HepG2 (cell line): Measurements from ENCODE around the gene MAP3K20. TPM values are rescaled to one million over a fixed set of nuclear protein-coding genes. Genes with fewer than 3 reads are reported as not detected.
"Not testable (repeated sequence)": the region's sequence is repeated elsewhere in the genome, so short reads cannot be mapped to it uniquely, and the experiment has no call there.

Experiments used
- ATAC-seq: fragments of 200-7000 bp; cut with Tn5 transposase; 3 replicates; pipeline ENCODE4 v1.9.1; 2020; ENCODE audit warnings: mild to moderate bottlenecking, moderate library complexity
- BruUV-seq: library from RNA; stranded (reverse); fragments of 400-500 nt; replicated peaks from 2 replicates; lab custom pipeline; 2021; lab: Mats Ljungman, UMichigan
- CTCF ChIA-PET: fragments of 300-600 bp; formaldehyde crosslinking; extraction: SDS; loops from one replicate; lab custom pipeline; 2021; ENCODE audit warnings: low total read pairs, inconsistent platforms, low intra/inter-chr PET ratio; lab: Yijun Ruan, JAX
- POLR2A ChIA-PET: fragments of 350-600 bp; sonication (Branson Sonifier 250); formaldehyde crosslinking; loops from one replicate; lab custom pipeline; 2020; ENCODE audit warnings: antibody characterized with exemption, inconsistent platforms; lab: Yijun Ruan, JAX
- DNase-seq: peaks from one replicate; pipeline ENCODE4 v3.0.0-alpha.2; 2015; ENCODE audit warnings: low spot score
- FAIRE-seq: peaks from 3 replicates; lab custom pipeline; 2011; peaks lifted over from hg19 to GRCh38; lab: Jason Lieb, UNC
- H2AFZ ChIP-seq: one replicate; pipeline ENCODE4 v1.6.1; 2011; ENCODE audit warnings: low read length, inconsistent platforms
- H3K27ac ChIP-seq: fragments of 300-600 bp; 3 replicates; pipeline ENCODE4 v1.8.0; 2011; ENCODE audit warnings: mixed run types, mild to moderate bottlenecking, mixed read lengths, low read length, inconsistent platforms; ENCODE audit not compliant: insufficient read depth; ENCODE audit errors: extremely low read length
- H3K27me3 ChIP-seq, 2 experiments: fragments of 200-600 bp in 1 of 2; 2 replicates in 1 of 2; 3 replicates in 1 of 2; pipeline versions ENCODE4 v1.6.0 to v1.8.0; 2011; ENCODE audit warnings: low read length in 2 of 2, mild to moderate bottlenecking in 2 of 2, moderate library complexity in 2 of 2, inconsistent platforms in 1 of 2; ENCODE audit not compliant: insufficient read depth in 2 of 2, control insufficient read depth in 1 of 2
- H3K36me3 ChIP-seq, 2 experiments: fragments of 200-600 bp in 1 of 2; replicated peaks in 1 of 2; 2 replicates in 1 of 2; 3 replicates in 1 of 2; pipeline versions ENCODE4 v1.5.1 to v1.8.0; 2011; ENCODE audit warnings: low read length in 2 of 2, inconsistent platforms in 1 of 2; ENCODE audit not compliant: insufficient read depth in 2 of 2, control insufficient read depth in 1 of 2
- H3K4me1 ChIP-seq: 2 replicates; pipeline ENCODE4 v1.5.1; 2012; ENCODE audit warnings: low read length, inconsistent platforms; ENCODE audit not compliant: insufficient read depth
- H3K4me2 ChIP-seq: 2 replicates; pipeline ENCODE4 v1.6.0; 2011; ENCODE audit warnings: low read depth, low read length, inconsistent platforms
- H3K4me3 ChIP-seq, 3 experiments: fragments of 200-600 bp in 1 of 3; sonication (generic), shearing (Covaris generic) in 1 of 3; replicated peaks in 1 of 3; 2 replicates each; pipeline ENCODE4 v1.5.1; 2011 to 2016; ENCODE audit warnings: low read length in 3 of 3, inconsistent platforms in 2 of 3, low read depth in 2 of 3, mild to moderate bottlenecking in 2 of 3, control low read depth in 1 of 3, mixed read lengths in 1 of 3; ENCODE audit not compliant: insufficient read depth in 1 of 3
- H3K79me2 ChIP-seq: one replicate; pipeline ENCODE4 v1.6.1; 2011; ENCODE audit warnings: low read length, inconsistent platforms; ENCODE audit not compliant: insufficient read depth
- H3K9ac ChIP-seq: 2 replicates; pipeline ENCODE4 v1.6.0; 2011; ENCODE audit warnings: mild to moderate bottlenecking, low read depth, low read length, inconsistent platforms; ENCODE audit not compliant: insufficient read depth
- H3K9me3 ChIP-seq: 2 replicates; pipeline ENCODE4 v1.5.1; 2012; ENCODE audit warnings: mild to moderate bottlenecking, low read length
- H4K20me1 ChIP-seq: 2 replicates; pipeline ENCODE4 v1.6.0; 2011; ENCODE audit warnings: inconsistent platforms, mild to moderate bottlenecking, low read length, moderate library complexity; ENCODE audit not compliant: insufficient read depth
- KIAA2018 ChIP-seq: sonication (generic); formaldehyde crosslinking; IDR thresholded peaks from 2 replicates; pipeline ENCODE4 v1.5.0; 2020; ENCODE audit warnings: mild to moderate bottlenecking, missing genetic modification reagents, borderline replicate concordance
- MAFF ChIP-seq: IDR thresholded peaks from 2 replicates; pipeline ENCODE4 v1.6.1; 2011; ENCODE audit warnings: low read depth, low read length, improper control_type of control experiment
- MAFK ChIP-seq, 2 experiments: IDR thresholded peaks in 1 of 2; conservative IDR thresholded peaks in 1 of 2; 2 replicates each; pipeline ENCODE4 v1.6.1; 2011; ENCODE audit warnings: improper control_type of control experiment in 2 of 2, low read length in 2 of 2
- NFYC ChIP-seq: IDR thresholded peaks from 2 replicates; pipeline ENCODE4 v1.6.1; 2016; ENCODE audit warnings: missing genetic modification reagents, missing compliant biosample characterization
- TARDBP ChIP-seq: sonication (generic); formaldehyde crosslinking; IDR thresholded peaks from 2 replicates; pipeline ENCODE4 v1.8.0; 2022; ENCODE audit warnings: mild to moderate bottlenecking, missing genetic modification reagents
- ZNF790 ChIP-seq: sonication (generic); formaldehyde crosslinking; IDR thresholded peaks from 2 replicates; pipeline ENCODE4 v1.8.0; 2022; ENCODE audit warnings: missing genetic modification reagents, mild to moderate bottlenecking, borderline replicate concordance
- WGBS: methylation state at CpG from one replicate; pipeline ENCODE4 v1.1.6; 2017; ENCODE audit warnings: low lambda C conversion rate; 5-methylcytosine and 5-hydroxymethylcytosine counted together
- in situ Hi-C: cut with HindIII; loops from 2 replicates; pipeline ENCODE4 v1.10.0; 2017; ENCODE audit warnings: low pct_unique_long_range_greater_than_20kb; ENCODE audit not compliant: extremely low pct_ligation_motif_present
- intact Hi-C: fragments of 100-400 bp; cut with micrococcal nuclease; formaldehyde crosslinking; loops from one replicate; pipeline ENCODE4 v1.10.0; 2022; ENCODE audit not compliant: unreplicated experiment
- polyA plus RNA-seq, 8 experiments: library from polyadenylated mRNA; depleted of rRNA in 3 of 8; stranded (reverse) in 7 of 8; unstranded in 1 of 8; fragments of >200 nt; fragmentation: Illumina TruSeq in 4 of 8; extraction: Trizol in 4 of 8; gene quantifications; 2 replicates each; pipeline versions ENCODE4 v1.2.1 to v1.2.3, GENCODE V29; 2011 to 2016; ENCODE audit warnings: low read depth in 4 of 8, missing spikeins in 1 of 8, mixed read lengths in 1 of 8; ENCODE audit not compliant: insufficient read depth in 1 of 8
- total RNA-seq, 5 experiments: library from RNA; depleted of rRNA; stranded (reverse); fragments of >200 nt; fragmentation: Illumina TruSeq; extraction: Trizol; gene quantifications; 2 replicates each; pipeline ENCODE4 v1.2.3, GENCODE V29; 2016; ENCODE audit warnings: low read depth in 1 of 5

MAP3K20 gene
- total and polyA plus RNA-seq, 2 of the 13 experiments (the other 11 are each of a cell fraction or from before 2014, with no cell fraction given): 5.2 to 13.5 TPM

- H3K27ac ChIP-seq, FAIRE-seq, POLR2A ChIA-PET, H3K4me3 ChIP-seq, H3K36me3 ChIP-seq, H2AFZ ChIP-seq, H3K79me2 ChIP-seq, H4K20me1 ChIP-seq, H3K4me1 ChIP-seq, DNase-seq, in situ Hi-C loops, H3K9ac ChIP-seq, ATAC-seq, intact Hi-C loops, H3K27me3 ChIP-seq, BruUV-seq, H3K4me2 ChIP-seq, CTCF ChIA-PET: not testable (repeated sequence)
- WGBS: 83% methylated on average over 4 of the region's 4 CpGs
- H3K9me3 ChIP-seq: peaks cover 38% of the 10 kb centered on the region
- 0 out of 2 replicates have a peak, but pooled peaks have one; percentile 21 for TF ChIP-seq NFYC (CRISPR knock-in tag)
- TF ChIP-seq MAFK (conservative IDR thresholded peaks at IDR 0.05 in 1 of 2, IDR thresholded peaks at IDR 0.05 in 1 of 2; ENCODE audit: low read length in 2 of 2): peak in 1 of 2 experiments; percentile 53; a peak in 1 of 4 replicates
Measured at GRCh38 chr2:173301549-173301948, 225.9 kb downstream of the MAP3K20 start.

- TF ChIP-seq KIAA2018 (no peak), MAFF (peak; percentile 11; the same call in 1 of the 2 replicates), ZNF790 (no peak), TARDBP (CRISPR knock-in tag) (no peak)
- Histone ChIP-seq H3K9ac (no peak overlapping the region), H3K9me3 (peaks cover 2% of the 10 kb centered on the region), H4K20me1 (no peaks in the 10 kb centered on the region), H3K36me3 (no peaks in the 10 kb centered on the region), H3K4me3 (no peak overlapping the region), H3K27ac (no peak overlapping the region), H3K4me2 (no peak overlapping the region), H2AFZ (no peak overlapping the region), H3K4me1 (no peaks in the 10 kb centered on the region), H3K27me3 (peaks cover 0 to 18% of the 10 kb centered on the region in 2 experiments; a peak in 1 of 5 replicates), H3K79me2 (no peaks in the 10 kb centered on the region)
- no peak for FAIRE-seq
- no TSS peak for BruUV-seq
- CTCF ChIA-PET: no interaction called here
- intact Hi-C loops (no loop called here), in situ Hi-C loops (no loop called here)
- POLR2A ChIA-PET: no interaction called here
- WGBS: 0% methylated on average over 2 of the region's 2 CpGs
- DNase-seq: no peak
- no peak for ATAC-seq
Measured at GRCh38 chr2:173305303-173305702, 229.7 kb downstream of the MAP3K20 start.
